H1 (cell line): ENCODE data around the gene PAIP1. TPM values are rescaled to one million over a fixed set of nuclear protein-coding genes. Genes with fewer than 3 reads are reported as not detected.

Source experiments
- CTCF ChIA-PET: fragments of 300-600 bp; sonication (Branson Sonifier 250); formaldehyde crosslinking; loops from one replicate; lab custom pipeline; 2021; ENCODE audit not compliant: partially characterized antibody; lab: Charles Lee
- POLR2A ChIA-PET: fragments of 300-600 bp; sonication (Branson Sonifier 250); formaldehyde crosslinking; loops from one replicate; lab custom pipeline; 2021; ENCODE audit warnings: inconsistent platforms; ENCODE audit not compliant: partially characterized antibody; lab: Charles Lee
- DNase-seq, 2 experiments: peaks; one replicate each; pipeline versions ENCODE4 v3.0.0 to v3.0.0-alpha.2; 2010 to 2022; ENCODE audit warnings: low spot score in 2 of 2, low read depth in 1 of 2, mixed read lengths in 1 of 2
- FAIRE-seq: peaks from 2 replicates; lab custom pipeline; 2011; peaks lifted over from hg19 to GRCh38; lab: Jason Lieb, UNC
- H2AFZ ChIP-seq: 2 replicates; pipeline ENCODE4 v1.8.1; 2012; ENCODE audit warnings: low read length, inconsistent platforms
- H2AK5ac ChIP-seq: 2 replicates; pipeline ENCODE4 v1.6.1; 2013; ENCODE audit warnings: low read depth, low read length
- H2BK120ac ChIP-seq: replicated peaks from 2 replicates; pipeline ENCODE3; 2013; ENCODE audit warnings: low read depth, low read length, inconsistent platforms
- H2BK12ac ChIP-seq: 2 replicates; pipeline ENCODE4 v1.6.1; 2013; ENCODE audit warnings: low read depth, low read length
- H2BK15ac ChIP-seq: 2 replicates; pipeline ENCODE4 v1.6.1; 2013; ENCODE audit warnings: low read length
- H2BK20ac ChIP-seq: 2 replicates; pipeline ENCODE4 v1.6.1; 2013; ENCODE audit warnings: low read length
- H2BK5ac ChIP-seq: 2 replicates; pipeline ENCODE4 v1.6.1; 2013; ENCODE audit warnings: low read depth, low read length
- H3K14ac ChIP-seq: 2 replicates; pipeline ENCODE4 v1.6.1; 2013; ENCODE audit warnings: inconsistent platforms; ENCODE audit not compliant: insufficient read length
- H3K18ac ChIP-seq: 2 replicates; pipeline ENCODE4 v1.6.1; 2013; ENCODE audit warnings: low read length; ENCODE audit errors: extremely low read depth
- H3K23ac ChIP-seq: 2 replicates; pipeline ENCODE4 v1.6.1; 2013; ENCODE audit warnings: inconsistent platforms; ENCODE audit not compliant: insufficient read length
- H3K23me2 ChIP-seq: 2 replicates; pipeline ENCODE4 v1.6.1; 2013; ENCODE audit warnings: low read depth, low read length
- H3K27ac ChIP-seq: 2 replicates; pipeline ENCODE4 v1.6.1; 2011; ENCODE audit warnings: low read depth, low read length, inconsistent platforms
- H3K27me3 ChIP-seq, 4 experiments: replicated peaks in 1 of 4; 1 replicate in 1 of 4; 2 replicates in 3 of 4; pipeline versions ENCODE4 v1.6.1 to v1.8.1; 2011 to 2013; ENCODE audit warnings: low read length in 3 of 4, mild to moderate bottlenecking in 3 of 4, inconsistent platforms in 2 of 4, mixed read lengths in 2 of 4, moderate library complexity in 1 of 4; ENCODE audit not compliant: control insufficient read depth in 3 of 4, insufficient read depth in 3 of 4; ENCODE audit errors: extremely low read depth in 1 of 4
- H3K36me3 ChIP-seq, 4 experiments: 2 replicates each; pipeline versions ENCODE4 v1.6.1 to v1.8.1; 2011 to 2013; ENCODE audit warnings: mild to moderate bottlenecking in 4 of 4, low read length in 3 of 4, moderate library complexity in 2 of 4, control low read depth in 1 of 4, inconsistent platforms in 1 of 4; ENCODE audit not compliant: insufficient read depth in 4 of 4, control insufficient read depth in 2 of 4
- H3K4ac ChIP-seq: replicated peaks from 2 replicates; pipeline ENCODE3; 2013; ENCODE audit warnings: low read length, low read depth, mixed read lengths, inconsistent platforms; ENCODE audit not compliant: insufficient read length
- H3K4me1 ChIP-seq, 4 experiments: replicated peaks in 1 of 4; 1 replicate in 1 of 4; 2 replicates in 3 of 4; pipeline versions ENCODE4 v1.6.1 to v1.8.1; 2011 to 2013; ENCODE audit warnings: low read length in 3 of 4, inconsistent platforms in 2 of 4, mixed read lengths in 1 of 4; ENCODE audit not compliant: insufficient read depth in 4 of 4, control insufficient read depth in 3 of 4
- H3K4me2 ChIP-seq, 2 experiments: 2 replicates each; pipeline versions ENCODE4 v1.6.1 to v1.8.1; 2011 to 2013; ENCODE audit warnings: low read depth in 2 of 2, low read length in 2 of 2, control low read depth in 1 of 2, inconsistent platforms in 1 of 2, mild to moderate bottlenecking in 1 of 2; ENCODE audit not compliant: insufficient read depth in 1 of 2
- H3K4me3 ChIP-seq, 4 experiments: fragments of 200-600, 300-600 bp in 1 of 4; sonication (generic), shearing (Covaris generic), sonication (Bioruptor Twin) in 1 of 4; 2 replicates each; pipeline versions ENCODE4 v1.5.1 to v1.8.1; 2011 to 2016; ENCODE audit warnings: low read length in 4 of 4, low read depth in 3 of 4, control low read depth in 2 of 4, inconsistent platforms in 2 of 4, mild to moderate bottlenecking in 2 of 4, mixed read lengths in 1 of 4, moderate library complexity in 1 of 4; ENCODE audit not compliant: insufficient read depth in 2 of 4; ENCODE audit errors: extremely low read depth in 1 of 4
- H3K56ac ChIP-seq: replicated peaks from 2 replicates; pipeline ENCODE3; 2013; ENCODE audit warnings: low read depth, mild to moderate bottlenecking, mixed read lengths, low read length, inconsistent platforms; ENCODE audit not compliant: insufficient read length
- H3K79me1 ChIP-seq: 2 replicates; pipeline ENCODE4 v1.6.1; 2013; ENCODE audit warnings: low read depth, low read length, control low read depth
- H3K79me2 ChIP-seq, 2 experiments: 2 replicates each; pipeline versions ENCODE4 v1.6.1 to v1.8.1; 2012 to 2013; ENCODE audit warnings: low read length in 2 of 2, mild to moderate bottlenecking in 2 of 2, inconsistent platforms in 1 of 2; ENCODE audit not compliant: insufficient read depth in 2 of 2, control insufficient read depth in 1 of 2
- H3K9ac ChIP-seq, 4 experiments: replicated peaks in 1 of 4; 1 replicate in 1 of 4; 2 replicates in 3 of 4; pipeline versions ENCODE4 v1.6.1 to v1.8.1; 2011 to 2013; ENCODE audit warnings: low read depth in 3 of 4, low read length in 3 of 4, control low read depth in 2 of 4, mild to moderate bottlenecking in 2 of 4, moderate library complexity in 2 of 4, inconsistent platforms in 1 of 4; ENCODE audit errors: extremely low read depth in 1 of 4
- H3K9me3 ChIP-seq, 2 experiments: 2 replicates each; pipeline versions ENCODE4 v1.6.1 to v1.8.1; 2012 to 2013; ENCODE audit warnings: mild to moderate bottlenecking in 2 of 2, moderate library complexity in 2 of 2, control low read depth in 1 of 2, inconsistent platforms in 1 of 2, low read depth in 1 of 2, low read length in 1 of 2, mixed read lengths in 1 of 2; ENCODE audit not compliant: insufficient read depth in 2 of 2
- H4K20me1 ChIP-seq, 2 experiments: replicated peaks in 1 of 2; 2 replicates each; pipeline versions ENCODE3 to v1.8.1; 2011 to 2013; ENCODE audit warnings: inconsistent platforms in 2 of 2, low read length in 2 of 2, mild to moderate bottlenecking in 1 of 2; ENCODE audit not compliant: insufficient read depth in 2 of 2, control insufficient read depth in 1 of 2
- H4K5ac ChIP-seq: 2 replicates; pipeline ENCODE4 v1.6.1; 2013; ENCODE audit warnings: low read length, low read depth, mixed read lengths, inconsistent platforms; ENCODE audit not compliant: insufficient read length
- H4K8ac ChIP-seq: 2 replicates; pipeline ENCODE4 v1.8.0; 2013; ENCODE audit warnings: mild to moderate bottlenecking, moderate library complexity, low read length, inconsistent platforms; ENCODE audit not compliant: insufficient read depth; ENCODE audit errors: extremely low read depth
- H4K91ac ChIP-seq: replicated peaks from 2 replicates; pipeline ENCODE3; 2013; ENCODE audit warnings: low read length, mixed read lengths, inconsistent platforms; ENCODE audit not compliant: insufficient read length
- CBX5 ChIP-seq: fragments of 300-800, 300-1000 bp; sonication (generic); IDR thresholded peaks from 2 replicates; pipeline ENCODE4 v1.7.1; 2016; ENCODE audit warnings: antibody characterized with exemption, low read length, low read depth
- CEBPB ChIP-seq: IDR thresholded peaks from 2 replicates; pipeline ENCODE4 v1.6.1; 2012; ENCODE audit warnings: low read depth, low read length
- EZH2 ChIP-seq: fragments of 200-600 bp; sonication (generic); IDR thresholded peaks from 2 replicates; pipeline ENCODE4 v1.7.1; 2012; ENCODE audit warnings: low read depth, mild to moderate bottlenecking, moderate library complexity, low read length, inconsistent platforms; ENCODE audit not compliant: severe bottlenecking
- GTF2F1 ChIP-seq: IDR thresholded peaks from 2 replicates; pipeline ENCODE4 v1.6.1; 2012; ENCODE audit warnings: low read depth, low read length, improper control_type of control experiment, borderline replicate concordance
- PHF8 ChIP-seq: fragments of 200-600 bp; sonication (generic); conservative IDR thresholded peaks from 2 replicates; pipeline ENCODE4 v1.7.1; 2012; ENCODE audit warnings: low read depth, mild to moderate bottlenecking, inconsistent platforms, low read length, moderate library complexity
- RAD21 ChIP-seq, 2 experiments: IDR thresholded peaks in 1 of 2; conservative IDR thresholded peaks in 1 of 2; 2 replicates each; pipeline ENCODE4 v1.6.1; 2011; ENCODE audit warnings: low read depth in 2 of 2, low read length in 2 of 2, improper control_type of control experiment in 1 of 2, inconsistent platforms in 1 of 2, mild to moderate bottlenecking in 1 of 2, moderate library complexity in 1 of 2
- SRF ChIP-seq: IDR thresholded peaks from 2 replicates; pipeline ENCODE4 v1.6.1; 2011; ENCODE audit warnings: mild to moderate bottlenecking, low read depth, low read length, moderate library complexity
- TCF12 ChIP-seq: IDR thresholded peaks from 2 replicates; pipeline ENCODE4 v1.6.1; 2011; ENCODE audit warnings: low read depth, mild to moderate bottlenecking, low read length
- WGBS, 2 experiments: shearing (Covaris generic) in 1 of 2; methylation state at CpG; one replicate each; pipeline versions ENCODE4 v1.1.6 to v1.1.7; 2013 to 2015; ENCODE audit warnings: low lambda C conversion rate in 2 of 2, mixed read lengths in 2 of 2, inconsistent platforms in 1 of 2, low coverage in 1 of 2, missing lambda C conversion rate in 1 of 2; ENCODE audit not compliant: insufficient replicate concordance in 2 of 2, insufficient coverage in 1 of 2, insufficient read length in 1 of 2; ENCODE audit errors: extremely low coverage in 1 of 2, missing lambda C conversion rate in 1 of 2; 5-methylcytosine and 5-hydroxymethylcytosine counted together
- polyA plus RNA-seq, 7 experiments: library from polyadenylated mRNA; depleted of rRNA in 3 of 7; stranded (reverse) in 5 of 7; unstranded in 2 of 7; fragments of >200 nt in 5 of 7; fragments of 200-250 nt in 2 of 7; gene quantifications; 1 replicate in 5 of 7; 2 replicates in 1 of 7; 4 replicates in 1 of 7; pipeline versions ENCODE4 v1.2.1 to v1.2.3, GENCODE V29; 2011 to 2013; ENCODE audit warnings: missing spikeins in 2 of 7, mixed read lengths in 2 of 7
- total RNA-seq: library from RNA; stranded (reverse); fragmentation: NEBNext Ultra II Directional; extraction: Animal tissue kit (Norgen Biotek cat#: 25700); gene quantifications from 2 replicates; pipeline ENCODE4 v1.2.1, GENCODE V29; 2021

PAIP1 gene
- total and polyA plus RNA-seq, 2 of the 8 experiments (the other 6 are each of a cell fraction or from before 2014, with no cell fraction given), result 62.9 to 89.5 TPM

GRCh38 chr5:43570450-43571158 is 13.7 kb upstream of the PAIP1 start:
- H3K18ac ChIP-seq, result no peak overlapping the region
- no peak overlapping the region for H2BK20ac ChIP-seq
- ChIA-PET CTCF (no interaction called here), POLR2A (no interaction called here)
- no peak overlapping the region for H2BK5ac ChIP-seq
- no peaks in the 10 kb centered on the region for H4K20me1 ChIP-seq
- H3K4me2 ChIP-seq, result no peak overlapping the region
- H2AK5ac ChIP-seq, result no peak overlapping the region
- no peak overlapping the region for H3K14ac ChIP-seq
- H4K91ac ChIP-seq, result no peak overlapping the region
- no peaks in the 10 kb centered on the region for H3K36me3 ChIP-seq
- H4K5ac ChIP-seq, result no peak overlapping the region
- H3K4ac ChIP-seq, result no peak overlapping the region
- H3K79me1 ChIP-seq, result no peaks in the 10 kb centered on the region
- H3K27me3 ChIP-seq, result no peaks in the 10 kb centered on the region
- no peak overlapping the region for H3K27ac ChIP-seq
- no peak overlapping the region for H2BK120ac ChIP-seq
- no peak overlapping the region for H4K8ac ChIP-seq
- no peak overlapping the region for H2AFZ ChIP-seq
- H3K4me1 ChIP-seq, result no peaks in the 10 kb centered on the region
- FAIRE-seq (no peak), DNase-seq (no peak)
- H3K9me3 ChIP-seq, result no peaks in the 10 kb centered on the region
- H2BK15ac ChIP-seq, result no peak overlapping the region
- WGBS, 2 experiments, result 92% methylated on average over 8 of the region's 8 CpGs; no CpG with 5 or more reads in 1 of the 2 experiments
- no peak overlapping the region for H2BK12ac ChIP-seq
- no peak overlapping the region for H3K4me3 ChIP-seq
- no peaks in the 10 kb centered on the region for H3K23me2 ChIP-seq
- no peaks in the 10 kb centered on the region for H3K79me2 ChIP-seq
- H3K56ac ChIP-seq, result no peak overlapping the region
- no peak overlapping the region for H3K23ac ChIP-seq
- H3K9ac ChIP-seq, result no peak overlapping the region
- TF ChIP-seq GTF2F1 (no peak), SRF (no peak), EZH2 (no peak), CEBPB (no peak), CBX5 (no peak), TCF12 (no peak), RAD21 (IDR thresholded peaks at IDR 0.05 in 1 of 2, conservative IDR thresholded peaks at IDR 0.05 in 1 of 2; ENCODE audit: low read depth in 2 of 2, low read length in 2 of 2) (no peak), PHF8 (no peak)
